ENCODE measurements around the gene OASL.
"Not testable (repeated sequence)": the region's sequence is repeated elsewhere in the genome, so short reads cannot be mapped to it uniquely, and the experiment has no call there.

OASL gene

GRCh38 chr12:121069206-121069605 is 30.2 kb upstream of the OASL start:
- no peak for DNase-seq
- no peak overlapping the region for H2BK12ac ChIP-seq (ENCODE audit: low read length in 2 of 2)
- no peak overlapping the region for H3K14ac ChIP-seq (ENCODE audit: low read length in 2 of 2)
- H2BK15ac ChIP-seq (ENCODE audit: low read depth, poor library complexity, severe bottlenecking) = no peak overlapping the region
- no peak overlapping the region for H3K9ac ChIP-seq (ENCODE audit: low read length)
- H2AFZ ChIP-seq (ENCODE audit: low read depth, low read length) = no peak overlapping the region
- no peak overlapping the region for H4K91ac ChIP-seq (ENCODE audit: low read length)
- no peak overlapping the region for H2AK5ac ChIP-seq (ENCODE audit: low read length, severe bottlenecking)
- H2BK120ac ChIP-seq (ENCODE audit: low read depth, low read length) = no peak overlapping the region
- no peak overlapping the region for H3K4me2 ChIP-seq (ENCODE audit: low read length, poor library complexity, severe bottlenecking)
- no peak overlapping the region for H3K4me3 ChIP-seq (ENCODE audit: insufficient read depth in 1 of 2, low read depth in 1 of 2, low read length in 2 of 2)
- peaks cover 15% of the 10 kb centered on the region for H3K9me3 ChIP-seq (ENCODE audit: control insufficient read depth, low read length)
- no peak overlapping the region for H4K8ac ChIP-seq (ENCODE audit: low read length)
- no peak overlapping the region for H3K23ac ChIP-seq (ENCODE audit: low read length in 2 of 2)
- no peaks in the 10 kb centered on the region for H3K4me1 ChIP-seq (ENCODE audit: control insufficient read depth, insufficient read depth, low read depth, low read length)
- H2BK5ac ChIP-seq (ENCODE audit: low read depth, low read length, poor library complexity, severe bottlenecking) = no peak overlapping the region
- WGBS = 96% methylated on average over 3 of the region's 6 CpGs
- H3K18ac ChIP-seq (ENCODE audit: low read depth in 1 of 2, low read length in 2 of 2) = no peak overlapping the region
- no peak overlapping the region for H3K27ac ChIP-seq (ENCODE audit: low read length, poor library complexity, severe bottlenecking)
- no peaks in the 10 kb centered on the region for H3K79me1 ChIP-seq (replicated peaks; ENCODE audit: low read length, poor library complexity, severe bottlenecking)
- H3K36me3 ChIP-seq (ENCODE audit: control insufficient read depth in 1 of 2, insufficient read depth in 2 of 2, low read depth in 1 of 2, low read length in 2 of 2) = no peaks in the 10 kb centered on the region
- peaks cover 3 to 15% of the 10 kb centered on the region in 2 experiments for H3K27me3 ChIP-seq (ENCODE audit: control insufficient read depth in 1 of 2, insufficient read depth in 1 of 2, low read length in 2 of 2)
- no peak overlapping the region for H3K4ac ChIP-seq (ENCODE audit: low read depth in 1 of 2, low read length in 2 of 2)

- no peak for DNase-seq
- no peak overlapping the region for H2AK5ac ChIP-seq (ENCODE audit: low read length, severe bottlenecking)
- H3K14ac ChIP-seq (ENCODE audit: low read length in 2 of 2) = no peak overlapping the region
- no peak overlapping the region for H3K4me2 ChIP-seq (ENCODE audit: low read length, poor library complexity, severe bottlenecking)
- H2BK12ac ChIP-seq (ENCODE audit: low read length in 2 of 2) = no peak overlapping the region
- peaks cover under 1% of the 10 kb centered on the region for H3K4me1 ChIP-seq (ENCODE audit: control insufficient read depth, insufficient read depth, low read depth, low read length)
- H3K36me3 ChIP-seq (ENCODE audit: control insufficient read depth in 1 of 2, insufficient read depth in 2 of 2, low read depth in 1 of 2, low read length in 2 of 2) = no peaks in the 10 kb centered on the region
- H3K27ac ChIP-seq (ENCODE audit: low read length, poor library complexity, severe bottlenecking) = no peak overlapping the region
- H4K8ac ChIP-seq (ENCODE audit: low read length) = no peak overlapping the region
- H3K9ac ChIP-seq (ENCODE audit: low read length) = no peak overlapping the region
- H2BK15ac ChIP-seq (ENCODE audit: low read depth, poor library complexity, severe bottlenecking) = no peak overlapping the region
- H3K79me1 ChIP-seq (replicated peaks; ENCODE audit: low read length, poor library complexity, severe bottlenecking) = no peaks in the 10 kb centered on the region
- no peaks in the 10 kb centered on the region for H3K9me3 ChIP-seq (ENCODE audit: control insufficient read depth, low read length)
- H2AFZ ChIP-seq (ENCODE audit: low read depth, low read length) = no peak overlapping the region
- H3K23ac ChIP-seq (ENCODE audit: low read length in 2 of 2) = no peak overlapping the region
- no peak overlapping the region for H2BK120ac ChIP-seq (ENCODE audit: low read depth, low read length)
- H3K4me3 ChIP-seq (ENCODE audit: insufficient read depth in 1 of 2, low read depth in 1 of 2, low read length in 2 of 2) = no peak overlapping the region
- H4K91ac ChIP-seq (ENCODE audit: low read length) = no peak overlapping the region
- no peak overlapping the region for H3K18ac ChIP-seq (ENCODE audit: low read depth in 1 of 2, low read length in 2 of 2)
- H3K4ac ChIP-seq (ENCODE audit: low read depth in 1 of 2, low read length in 2 of 2) = no peak overlapping the region
- no peak overlapping the region for H2BK5ac ChIP-seq (ENCODE audit: low read depth, low read length, poor library complexity, severe bottlenecking)
- peaks cover 3 to 15% of the 10 kb centered on the region in 2 experiments for H3K27me3 ChIP-seq (ENCODE audit: control insufficient read depth in 1 of 2, insufficient read depth in 1 of 2, low read length in 2 of 2)
- 38% methylated on average over 1 of the region's 2 CpGs for WGBS
These were observed 26.3 kb upstream of the OASL start for GRCh38 chr12:121065345-121065744.

- not testable (repeated sequence) for H3K27ac ChIP-seq (ENCODE audit: low read length, poor library complexity, severe bottlenecking); H2AK5ac ChIP-seq (ENCODE audit: low read length, severe bottlenecking); DNase-seq; H3K79me1 ChIP-seq (replicated peaks; ENCODE audit: low read length, poor library complexity, severe bottlenecking); H3K18ac ChIP-seq (ENCODE audit: low read depth in 1 of 2, low read length in 2 of 2); H3K36me3 ChIP-seq (ENCODE audit: control insufficient read depth in 1 of 2, insufficient read depth in 2 of 2, low read depth in 1 of 2, low read length in 2 of 2); H4K8ac ChIP-seq (ENCODE audit: low read length); H3K4ac ChIP-seq (ENCODE audit: low read depth in 1 of 2, low read length in 2 of 2); H3K4me1 ChIP-seq (ENCODE audit: control insufficient read depth, insufficient read depth, low read depth, low read length); H2BK120ac ChIP-seq (ENCODE audit: low read depth, low read length); H3K14ac ChIP-seq (ENCODE audit: low read length in 2 of 2); H3K4me3 ChIP-seq (ENCODE audit: insufficient read depth in 1 of 2, low read depth in 1 of 2, low read length in 2 of 2); H3K9ac ChIP-seq (ENCODE audit: low read length); H3K9me3 ChIP-seq (ENCODE audit: control insufficient read depth, low read length); H2BK5ac ChIP-seq (ENCODE audit: low read depth, low read length, poor library complexity, severe bottlenecking); H3K23ac ChIP-seq (ENCODE audit: low read length in 2 of 2); H2BK12ac ChIP-seq (ENCODE audit: low read length in 2 of 2); H3K4me2 ChIP-seq (ENCODE audit: low read length, poor library complexity, severe bottlenecking); H2BK15ac ChIP-seq (ENCODE audit: low read depth, poor library complexity, severe bottlenecking); H2AFZ ChIP-seq (ENCODE audit: low read depth, low read length); H4K91ac ChIP-seq (ENCODE audit: low read length)
- WGBS = 96% methylated on average over 10 of the region's 12 CpGs
- H3K27me3 ChIP-seq (ENCODE audit: control insufficient read depth in 1 of 2, insufficient read depth in 1 of 2, low read length in 2 of 2) = peaks cover 3 to 15% of the 10 kb centered on the region in 2 experiments
These were observed 25.5 kb upstream of the OASL start for GRCh38 chr12:121064586-121064985.

GRCh38 chr12:121064116-121064515 is 25.1 kb upstream of the OASL start:
- no peak for DNase-seq
- Histone ChIP-seq H2BK12ac (ENCODE audit: low read length in 2 of 2) (no peak overlapping the region), H3K23ac (ENCODE audit: low read length in 2 of 2) (no peak overlapping the region), H3K27ac (ENCODE audit: low read length, poor library complexity, severe bottlenecking) (no peak overlapping the region), H2BK5ac (ENCODE audit: low read depth, low read length, poor library complexity, severe bottlenecking) (no peak overlapping the region), H2AFZ (ENCODE audit: low read depth, low read length) (no peak overlapping the region), H2BK15ac (ENCODE audit: low read depth, poor library complexity, severe bottlenecking) (no peak overlapping the region), H3K9me3 (ENCODE audit: control insufficient read depth, low read length) (no peaks in the 10 kb centered on the region), H4K91ac (ENCODE audit: low read length) (no peak overlapping the region), H3K4me3 (ENCODE audit: insufficient read depth in 1 of 2, low read depth in 1 of 2, low read length in 2 of 2) (no peak overlapping the region), H3K14ac (ENCODE audit: low read length in 2 of 2) (no peak overlapping the region), H3K27me3 (ENCODE audit: control insufficient read depth in 1 of 2, insufficient read depth in 1 of 2, low read length in 2 of 2) (peaks cover 3 to 13% of the 10 kb centered on the region in 2 experiments), H3K36me3 (ENCODE audit: control insufficient read depth in 1 of 2, insufficient read depth in 2 of 2, low read depth in 1 of 2, low read length in 2 of 2) (no peaks in the 10 kb centered on the region), H3K4ac (ENCODE audit: low read depth in 1 of 2, low read length in 2 of 2) (no peak overlapping the region), H2AK5ac (ENCODE audit: low read length, severe bottlenecking) (no peak overlapping the region), H3K4me2 (ENCODE audit: low read length, poor library complexity, severe bottlenecking) (no peak overlapping the region), H3K4me1 (ENCODE audit: control insufficient read depth, insufficient read depth, low read depth, low read length) (peaks cover 4% of the 10 kb centered on the region), H3K18ac (ENCODE audit: low read depth in 1 of 2, low read length in 2 of 2) (no peak overlapping the region), H4K8ac (ENCODE audit: low read length) (no peak overlapping the region), H3K79me1 (replicated peaks; ENCODE audit: low read length, poor library complexity, severe bottlenecking) (no peaks in the 10 kb centered on the region), H3K9ac (ENCODE audit: low read length) (no peak overlapping the region), H2BK120ac (ENCODE audit: low read depth, low read length) (no peak overlapping the region)
- WGBS = 96% methylated on average over 1 of the region's 1 CpG

Measured in mesenchymal stem cell (in vitro differentiated cells and primary cell).